ENCODE measurements around the gene DEXI.

DNA sequence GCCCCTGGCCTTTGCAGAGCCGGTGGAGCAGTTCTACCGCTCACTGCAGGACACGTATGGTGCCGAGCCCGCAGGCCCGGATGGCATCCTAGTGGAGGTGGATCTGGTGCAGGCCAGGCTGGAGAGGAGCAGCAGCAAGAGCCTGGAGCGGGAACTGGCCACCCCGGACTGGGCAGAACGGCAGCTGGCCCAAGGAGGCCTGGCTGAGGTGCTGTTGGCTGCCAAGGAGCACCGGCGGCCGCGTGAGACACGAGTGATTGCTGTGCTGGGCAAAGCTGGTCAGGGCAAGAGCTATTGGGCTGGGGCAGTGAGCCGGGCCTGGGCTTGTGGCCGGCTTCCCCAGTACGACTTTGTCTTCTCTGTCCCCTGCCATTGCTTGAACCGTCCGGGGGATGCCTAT, 35.8 kb downstream of the DEXI start:
- TF ChIP-seq CTCF (IDR thresholded peaks at IDR 0.05; ENCODE audit: insufficient read depth, low read length, poor library complexity, severe bottlenecking) (no peak), EZH2phosphoT487 (conservative IDR thresholded peaks at IDR 0.05; ENCODE audit: low read length) (no peak)
